Choroid plexus epithelial cell (primary cell): ENCODE data around the gene MTPN.
A peak's percentile ranks its signal among the peaks of the same experiment; 100 is the strongest.

Experiments
- DNase-seq: peaks from one replicate; pipeline ENCODE4 v3.0.0-alpha.2; 2010; ENCODE audit warnings: low read depth
- H3K4me3 ChIP-seq: 2 replicates; pipeline ENCODE4 v1.5.1; 2011; ENCODE audit warnings: low read depth, mild to moderate bottlenecking, control low read depth, low read length, moderate library complexity
- CTCF ChIP-seq: conservative IDR thresholded peaks from 2 replicates; pipeline ENCODE4 v1.5.1; 2011; ENCODE audit warnings: low read depth, mild to moderate bottlenecking, control low read depth, inconsistent platforms, low read length, moderate library complexity

The MTPN gene

GRCh38 chr7:135884495-135885232 is 92.5 kb downstream of the MTPN start:
- no peak overlapping the region for H3K4me3 ChIP-seq
- no peak for DNase-seq
- no peak for TF ChIP-seq CTCF

GRCh38 chr7:135879233-135879632 is 97.9 kb downstream of the MTPN start:
- peak; percentile 67 for DNase-seq
- H3K4me3 ChIP-seq = no peak overlapping the region
- TF ChIP-seq CTCF = no peak

GRCh38 chr7:135878284-135878683 is 98.9 kb downstream of the MTPN start:
- no peak for TF ChIP-seq CTCF
- no peak overlapping the region for H3K4me3 ChIP-seq
- no peak for DNase-seq

GRCh38 chr7:135877805-135878204 is 99.4 kb downstream of the MTPN start:
- no peak for TF ChIP-seq CTCF
- no peak overlapping the region for H3K4me3 ChIP-seq
- DNase-seq = peak; percentile 59
